T-helper 22 cell (primary cell): ENCODE data around the gene THRB.

Source experiments
- DNase-seq: peaks from one replicate; pipeline ENCODE4 v3.0.0-alpha.2; 2020; ENCODE audit warnings: low read depth

Gene THRB

DNA sequence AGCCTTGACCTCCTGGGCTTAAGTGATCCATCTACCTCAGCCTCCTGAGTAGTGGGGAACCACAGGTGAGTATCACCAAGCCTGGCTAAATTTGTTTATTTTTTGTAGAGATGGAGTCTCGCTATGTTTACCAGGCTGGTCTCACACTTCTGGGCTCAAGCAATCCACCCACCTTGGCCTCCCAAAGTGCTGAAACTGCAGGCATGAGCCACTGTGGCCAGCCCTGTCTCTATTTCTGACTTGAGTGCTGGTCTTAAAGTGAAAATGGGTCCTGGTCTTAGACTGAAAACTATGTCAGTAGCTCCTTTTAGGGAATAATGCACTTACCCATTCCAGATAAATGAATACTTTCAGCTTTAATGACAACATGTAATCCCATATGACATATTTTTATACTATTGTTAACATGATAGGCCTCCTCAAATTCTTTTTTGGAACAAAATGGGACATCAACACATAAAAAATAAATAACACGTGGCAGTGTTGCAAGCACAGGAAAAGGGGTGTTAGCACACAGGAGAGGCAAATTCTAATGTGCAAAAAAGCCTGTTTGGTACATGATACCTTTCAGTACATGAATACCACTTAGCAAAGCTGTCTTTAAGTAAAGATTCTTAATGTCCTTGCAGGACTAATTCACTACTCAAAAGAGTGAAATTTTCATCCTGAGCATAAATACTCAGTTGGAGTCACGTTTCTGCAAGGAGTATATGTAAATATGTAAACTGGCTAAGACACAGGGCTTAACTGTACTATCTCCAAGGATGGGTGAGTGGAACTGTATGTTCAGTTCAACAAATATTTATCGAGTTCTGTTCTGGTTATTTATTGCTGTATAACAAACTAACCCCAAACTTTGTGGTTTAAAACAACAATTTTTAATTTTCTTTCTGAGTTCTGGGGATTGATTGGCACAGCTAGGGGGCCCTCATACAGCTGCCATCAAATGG is 354.9 kb downstream of the THRB start:
- no peak for DNase-seq

DNA sequence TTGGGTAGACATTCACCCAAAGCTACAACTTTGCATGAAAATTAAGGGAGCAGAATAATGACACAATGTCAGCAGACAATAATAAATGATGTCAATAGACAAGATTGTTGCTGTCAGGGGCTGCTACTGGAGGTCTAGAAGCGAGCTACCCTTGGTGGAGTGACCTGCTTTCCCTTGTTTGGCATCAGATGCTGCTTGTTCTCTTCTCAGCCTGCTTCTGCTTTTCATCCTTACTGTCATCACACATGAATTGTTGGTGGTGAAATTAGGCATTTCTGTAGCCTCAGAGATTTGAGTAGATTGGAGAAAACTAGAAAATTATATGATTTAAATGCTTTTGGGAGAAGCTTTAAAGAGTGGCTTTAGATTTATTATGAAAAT is 355.8 kb downstream of the THRB start:
- no peak for DNase-seq

DNA sequence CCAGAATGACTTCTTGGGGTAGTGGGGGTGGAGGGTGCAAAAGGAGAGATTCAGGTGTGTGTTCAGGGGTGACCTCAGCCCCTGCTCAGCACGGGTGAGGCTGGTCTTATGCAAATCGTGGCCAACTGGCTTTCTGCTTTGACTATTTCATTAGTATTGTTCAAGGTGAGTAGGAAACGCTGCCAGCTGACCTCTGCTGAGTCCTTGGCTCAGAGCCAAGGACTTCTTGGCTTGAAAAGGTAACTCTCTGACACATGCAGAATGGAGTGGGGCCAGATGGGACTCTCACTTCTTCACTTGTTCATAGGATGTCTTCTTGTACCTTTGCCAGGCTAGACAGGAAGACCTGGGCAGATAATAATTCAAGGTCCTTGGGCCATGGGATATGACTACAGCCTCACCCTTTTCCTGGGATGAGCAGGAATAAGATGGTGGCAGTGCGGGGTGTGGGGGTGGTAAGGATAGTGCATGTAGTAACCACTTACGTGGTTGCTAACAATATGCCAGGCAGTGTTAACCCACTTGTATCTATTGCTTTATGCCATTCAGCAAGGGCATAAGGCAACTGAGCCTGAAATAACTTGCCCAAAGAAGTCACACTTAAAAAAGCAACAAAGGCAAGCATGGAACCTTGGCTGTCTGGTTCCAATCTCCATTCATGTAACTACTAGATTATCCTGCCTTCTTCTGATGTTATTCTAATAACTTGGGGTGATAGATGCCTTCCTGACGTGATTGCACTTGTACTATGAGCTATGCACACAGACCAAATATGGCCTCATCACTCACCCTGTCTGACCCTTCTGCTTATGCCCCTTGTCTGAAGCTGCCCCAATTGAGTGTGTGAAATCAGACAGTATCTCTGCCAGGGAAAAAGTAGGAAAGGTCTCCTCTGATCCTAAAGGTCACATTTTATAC is 356.4 kb downstream of the THRB start:
- no peak for DNase-seq

DNA sequence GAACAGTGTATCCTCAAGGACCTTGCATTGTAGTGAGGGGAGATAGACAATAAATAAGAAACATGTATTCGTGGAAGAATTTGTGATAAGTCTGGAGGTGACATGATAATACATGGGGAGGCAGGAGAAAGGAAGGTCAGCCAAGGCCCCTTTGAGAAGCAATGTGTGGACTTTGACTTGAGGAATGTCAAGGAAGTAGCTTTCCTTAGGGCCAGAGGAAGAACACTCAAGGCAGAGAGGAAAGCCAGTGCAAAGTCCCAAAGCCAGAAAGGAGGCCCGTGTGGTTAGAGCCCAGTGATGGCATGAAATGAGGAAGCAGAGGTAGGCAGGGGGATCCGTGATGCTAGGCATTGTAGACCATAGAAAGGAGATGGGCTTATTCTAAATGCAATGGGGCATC is 357.3 kb downstream of the THRB start:
- no peak for DNase-seq

- no peak for DNase-seq
These were observed 357.9 kb downstream of the THRB start for GRCh38 chr3:24136624-24137310.

DNA sequence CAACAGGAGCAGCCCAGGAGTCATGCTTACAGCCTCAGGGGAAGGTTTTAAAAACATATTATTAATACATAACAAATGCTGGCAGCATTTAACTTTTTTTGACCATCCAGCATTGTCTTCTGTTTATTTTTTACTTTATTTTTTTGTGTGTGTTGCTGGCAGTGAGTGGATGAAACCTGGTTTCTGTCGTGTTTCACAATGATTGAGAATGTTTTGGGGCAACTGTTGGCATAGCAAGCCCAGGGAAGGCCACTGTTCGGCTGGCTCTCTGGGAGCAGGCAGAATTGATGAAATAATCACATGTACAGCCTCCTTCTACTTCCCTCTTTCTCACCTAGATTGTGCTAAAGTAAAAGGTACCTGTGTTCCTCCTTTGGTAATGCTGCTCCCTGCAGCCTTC is 359.4 kb downstream of the THRB start:
- DNase-seq: no peak

- no peak for DNase-seq
These were observed 360.7 kb downstream of the THRB start for GRCh38 chr3:24133942-24134341.

- DNase-seq: no peak
These were observed 361.2 kb downstream of the THRB start for GRCh38 chr3:24133436-24133835.

GRCh38 chr3:24129549-24129948 is 365.1 kb downstream of the THRB start:
- no peak for DNase-seq

DNA sequence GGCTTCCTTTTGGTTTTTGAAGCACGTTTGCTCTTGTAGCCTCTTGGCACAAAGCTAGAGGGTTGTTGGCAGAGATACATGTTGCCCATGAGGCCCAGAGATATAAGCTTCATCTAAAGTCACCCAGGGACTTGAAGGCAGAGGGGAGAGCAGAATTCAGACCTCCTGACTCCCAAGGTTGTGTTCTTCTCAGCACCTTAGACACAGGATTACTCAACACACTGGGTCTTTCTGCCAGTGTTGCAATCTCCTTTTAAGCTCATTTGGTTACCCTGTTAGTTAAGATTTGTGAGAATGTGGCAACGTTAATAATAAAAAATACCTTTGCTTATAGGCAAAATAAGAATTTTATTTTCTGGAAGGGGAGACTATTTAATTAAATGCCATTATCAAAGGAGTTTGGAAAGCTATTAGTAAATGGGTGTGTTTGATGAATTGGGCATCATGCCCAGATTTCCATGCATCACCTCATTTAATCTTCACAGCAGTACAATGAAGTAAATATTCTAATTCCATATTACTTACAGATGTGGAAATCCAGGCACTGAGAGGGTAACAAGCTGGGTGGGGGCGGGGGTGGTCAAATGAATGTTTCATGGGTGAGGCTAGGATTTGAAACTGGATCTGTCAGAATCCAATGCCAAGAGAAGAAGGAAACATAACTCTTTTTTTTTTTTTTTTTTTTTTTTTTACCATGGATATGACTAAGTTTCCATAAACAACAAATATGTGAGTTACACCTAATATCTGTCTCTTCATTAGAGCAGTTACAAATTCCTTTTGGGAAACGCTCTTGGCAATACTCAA is 366.2 kb downstream of the THRB start:
- DNase-seq: no peak

- DNase-seq: no peak
These were observed 371.1 kb downstream of the THRB start for GRCh38 chr3:24123596-24123995.

DNA sequence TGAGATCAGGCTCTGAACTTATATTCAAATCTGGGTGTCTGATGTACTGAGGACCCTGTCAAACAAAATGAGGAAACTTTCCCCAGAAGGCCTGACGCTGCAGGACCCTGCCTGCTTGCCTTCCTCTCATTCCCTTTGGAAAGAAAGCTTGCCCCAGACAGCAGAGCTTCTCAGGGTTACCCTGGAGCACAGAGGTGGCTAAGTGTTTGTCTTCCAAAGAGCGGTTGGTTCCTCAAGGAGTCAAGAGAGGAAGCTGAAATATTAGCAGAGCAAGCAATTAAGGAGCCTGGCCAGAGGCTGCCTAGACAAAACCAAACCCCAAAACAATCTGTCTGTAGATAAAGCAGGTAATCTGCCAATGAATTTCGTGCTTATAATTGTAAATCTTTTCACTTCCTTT is 374.2 kb downstream of the THRB start:
- DNase-seq: no peak

GRCh38 chr3:24119321-24119751 is 375.3 kb downstream of the THRB start:
- no peak for DNase-seq

- no peak for DNase-seq
These were observed 377.1 kb downstream of the THRB start for GRCh38 chr3:24117508-24117907.

DNA sequence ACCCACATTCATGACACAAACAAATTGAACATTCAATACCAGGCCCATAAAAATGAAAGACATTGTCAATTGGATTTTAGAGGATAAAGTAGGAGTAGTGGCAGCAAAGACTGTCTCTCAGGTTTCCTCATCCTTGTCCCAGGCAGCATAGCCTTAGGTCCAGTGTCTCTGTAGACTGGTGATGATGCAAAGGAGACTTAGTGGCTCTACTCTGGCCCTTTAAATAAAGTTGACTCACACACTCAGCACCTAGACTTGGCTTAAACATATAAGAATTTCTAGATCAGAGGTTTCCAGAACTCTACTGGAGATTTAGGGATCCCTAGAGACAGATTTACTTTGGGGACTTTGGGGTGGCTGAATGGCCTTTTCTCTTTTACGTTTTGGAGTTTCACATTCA is 382.9 kb downstream of the THRB start:
- DNase-seq: no peak

- DNase-seq: no peak
These were observed 384.6 kb downstream of the THRB start for GRCh38 chr3:24110051-24110450.

DNA sequence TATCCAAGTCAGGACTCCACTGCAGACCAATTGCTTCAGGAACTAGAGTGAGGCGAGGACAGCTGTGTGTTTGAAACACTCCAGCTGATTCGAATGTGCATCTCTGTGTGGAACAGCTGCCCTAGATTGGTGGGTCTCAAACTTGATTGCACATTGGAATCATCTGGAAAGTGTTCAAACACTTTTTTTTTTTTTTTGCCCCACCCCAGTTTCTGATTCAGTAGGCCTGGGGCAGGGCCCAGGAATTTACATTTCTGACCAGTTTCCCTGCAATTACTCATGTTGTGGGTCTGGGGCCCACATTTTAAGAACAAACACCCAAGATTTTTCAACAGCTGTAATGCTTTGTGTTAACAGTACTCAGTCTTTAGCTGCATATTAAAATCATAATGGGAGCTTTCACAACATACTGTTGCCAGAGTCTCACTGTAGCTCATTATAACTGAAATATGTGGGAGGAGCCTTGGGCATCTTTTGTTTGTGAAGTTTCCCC is 392.9 kb downstream of the THRB start:
- DNase-seq: no peak

DNA sequence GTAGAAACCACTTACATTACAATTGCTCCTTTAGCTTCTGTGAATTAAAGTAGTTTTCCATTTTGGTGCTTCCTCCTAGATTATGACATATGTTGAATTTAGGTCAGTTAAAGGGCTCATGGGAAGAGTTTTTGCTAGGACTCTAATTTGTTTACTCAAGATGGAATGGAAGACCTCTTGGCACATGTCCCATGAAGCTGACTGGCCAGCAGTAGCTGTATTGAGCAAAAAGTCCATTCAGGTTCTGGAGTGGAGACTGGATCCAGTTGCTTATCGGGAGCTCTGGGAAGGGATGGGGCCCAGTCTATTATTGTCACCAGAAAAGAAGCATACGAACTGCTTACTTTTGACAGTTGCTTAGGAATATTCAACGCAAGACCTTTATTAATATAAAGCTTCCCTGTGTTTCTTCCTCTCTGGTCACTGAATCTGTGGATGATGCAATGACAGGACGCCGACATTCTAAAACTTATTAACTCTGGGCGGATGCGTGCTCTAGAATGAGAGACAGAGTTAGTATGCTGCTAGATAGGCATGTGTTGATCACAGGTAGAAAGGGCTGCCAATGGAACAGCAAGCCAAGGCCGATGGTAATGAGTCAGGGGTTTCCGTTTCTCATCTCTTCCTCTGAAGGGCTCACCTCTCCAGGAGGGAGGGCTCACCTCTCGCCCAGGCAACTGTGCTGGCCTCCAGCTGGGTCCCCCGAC is 393.8 kb downstream of the THRB start:
- DNase-seq: no peak

DNA sequence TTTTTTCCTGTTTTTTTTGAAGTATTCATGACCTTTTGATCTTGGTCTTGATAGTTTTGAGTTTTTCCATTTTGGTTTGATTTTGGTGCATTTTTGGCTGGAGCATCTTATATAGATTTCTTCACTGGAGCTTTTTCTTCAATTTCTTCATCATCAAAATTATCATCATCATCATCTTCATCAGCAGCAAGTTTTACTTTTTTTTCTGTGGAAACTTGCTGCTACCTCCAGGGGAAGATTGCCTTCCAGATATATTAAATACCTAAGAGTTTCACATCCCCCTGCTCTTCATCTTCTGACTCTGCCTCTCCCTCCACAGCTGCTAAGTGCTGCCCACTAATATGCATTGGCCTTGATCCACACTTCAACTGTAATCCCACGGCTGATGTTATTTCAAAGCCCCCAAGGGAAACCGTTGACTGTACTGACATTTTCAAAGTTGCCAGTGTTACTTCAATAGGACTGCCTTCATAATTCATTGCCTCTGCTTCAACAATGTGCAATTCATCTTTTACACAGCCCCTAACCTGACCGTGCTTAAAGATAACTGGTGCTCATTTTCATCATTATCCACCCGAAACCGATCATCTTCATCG is 397.9 kb downstream of the THRB start:
- DNase-seq: no peak

GRCh38 chr3:24096271-24096670 is 398.4 kb downstream of the THRB start:
- no peak for DNase-seq
